GM19099 (cell line): Measurements from ENCODE around the gene DUSP3.

Experiments
- POLR2A ChIP-seq: IDR thresholded peaks from 3 replicates; pipeline ENCODE4 v1.6.1; 2011; ENCODE audit warnings: low read depth; ENCODE audit not compliant: insufficient read length; ENCODE audit errors: extremely low read depth

Gene DUSP3

GRCh38 chr17:43782913-43783680 lies 4.3 kb upstream of the DUSP3 start:
- no peak for TF ChIP-seq POLR2A

- TF ChIP-seq POLR2A: no peak
These were observed 1.4 kb upstream of the DUSP3 start, which contains the start of gene CFAP97D1 for GRCh38 chr17:43780135-43780534. Gene CFAP97D1, plus strand, starts transcription at chr17:43780435. Its CDS starts 28 bp downstream, at chr17:43780463.

- no peak for TF ChIP-seq POLR2A
These were observed 658 bp upstream of the DUSP3 start for GRCh38 chr17:43779145-43780125.

- no peak for TF ChIP-seq POLR2A
These were observed 4.2 kb downstream of the DUSP3 start for GRCh38 chr17:43774304-43775250.

- TF ChIP-seq POLR2A: no peak
These were observed 5.7 kb downstream of the DUSP3 start for GRCh38 chr17:43772877-43773648.

GRCh38 chr17:43771463-43771862 lies 7.3 kb downstream of the DUSP3 start:
- no peak for TF ChIP-seq POLR2A

GRCh38 chr17:43770957-43771356 lies 7.8 kb downstream of the DUSP3 start:
- TF ChIP-seq POLR2A: no peak

GRCh38 chr17:43769859-43770258 lies 8.9 kb downstream of the DUSP3 start:
- no peak for TF ChIP-seq POLR2A

- no peak for TF ChIP-seq POLR2A
These were observed 9.4 kb downstream of the DUSP3 start for GRCh38 chr17:43769426-43769825.

- TF ChIP-seq POLR2A: no peak
These were observed 9.8 kb downstream of the DUSP3 start for GRCh38 chr17:43768943-43769342.

- TF ChIP-seq POLR2A: no peak
These were observed 10.4 kb downstream of the DUSP3 start for GRCh38 chr17:43768382-43768781.

GRCh38 chr17:43767713-43768059 lies 11.1 kb downstream of the DUSP3 start:
- no peak for TF ChIP-seq POLR2A

GRCh38 chr17:43767053-43767712 lies 11.6 kb downstream of the DUSP3 start:
- no peak for TF ChIP-seq POLR2A
